ENCODE results near the gene XRRA1.

- TF ChIP-seq CTCF (IDR thresholded peaks at IDR 0.05) (no peak), POLR2AphosphoS5 (IDR thresholded peaks at IDR 0.05) (no peak), POLR2A (IDR thresholded peaks at IDR 0.05) (no peak)
These were observed 854 bp upstream of the XRRA1 start for GRCh38 chr11:74949753-74950137.
